Fibroblast of lung (primary cell): Measurements from ENCODE around the gene TPH2.
A peak's percentile ranks its signal among the peaks of the same experiment; 100 is the strongest.

ENCODE experiments used
- EZH2 ChIP-seq: IDR thresholded peaks from 2 replicates; pipeline ENCODE4 v1.5.1; 2012; ENCODE audit warnings: low read length, control low read depth, mild to moderate bottlenecking; ENCODE audit errors: missing control alignments
- TF ChIP-seq, protein P1 (sequence below), 2 donors: IDR thresholded peaks in 1 of 2; conservative IDR thresholded peaks in 1 of 2; 1 replicate in 1 of 2; 2 replicates in 1 of 2; pipeline ENCODE4 v1.5.1; 2011 to 2012; ENCODE audit warnings: low read length in 2 of 2, control low read depth in 1 of 2, inconsistent platforms in 1 of 2, low read depth in 1 of 2, mild to moderate bottlenecking in 1 of 2

DNA sequence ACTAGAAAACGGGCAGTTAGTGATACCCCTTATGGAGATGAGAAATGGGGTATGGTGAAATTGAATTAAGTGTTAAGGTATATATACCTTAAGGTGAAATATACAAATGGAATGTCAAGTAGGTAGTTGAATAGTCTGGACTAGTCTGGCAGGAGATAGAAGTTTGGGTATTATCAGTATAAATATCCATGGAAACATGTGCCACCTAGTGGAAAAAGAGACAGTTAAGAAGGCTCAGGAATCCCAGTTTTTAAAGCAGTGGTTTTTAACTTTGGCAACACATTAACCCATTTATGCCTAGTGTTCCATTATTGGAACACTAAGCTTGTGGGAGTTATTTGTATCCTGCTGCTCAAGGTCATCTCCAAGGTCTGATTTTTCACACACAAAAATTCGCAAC is 38.6 kb upstream of the TPH2 start:
- TF ChIP-seq, protein P1, sequence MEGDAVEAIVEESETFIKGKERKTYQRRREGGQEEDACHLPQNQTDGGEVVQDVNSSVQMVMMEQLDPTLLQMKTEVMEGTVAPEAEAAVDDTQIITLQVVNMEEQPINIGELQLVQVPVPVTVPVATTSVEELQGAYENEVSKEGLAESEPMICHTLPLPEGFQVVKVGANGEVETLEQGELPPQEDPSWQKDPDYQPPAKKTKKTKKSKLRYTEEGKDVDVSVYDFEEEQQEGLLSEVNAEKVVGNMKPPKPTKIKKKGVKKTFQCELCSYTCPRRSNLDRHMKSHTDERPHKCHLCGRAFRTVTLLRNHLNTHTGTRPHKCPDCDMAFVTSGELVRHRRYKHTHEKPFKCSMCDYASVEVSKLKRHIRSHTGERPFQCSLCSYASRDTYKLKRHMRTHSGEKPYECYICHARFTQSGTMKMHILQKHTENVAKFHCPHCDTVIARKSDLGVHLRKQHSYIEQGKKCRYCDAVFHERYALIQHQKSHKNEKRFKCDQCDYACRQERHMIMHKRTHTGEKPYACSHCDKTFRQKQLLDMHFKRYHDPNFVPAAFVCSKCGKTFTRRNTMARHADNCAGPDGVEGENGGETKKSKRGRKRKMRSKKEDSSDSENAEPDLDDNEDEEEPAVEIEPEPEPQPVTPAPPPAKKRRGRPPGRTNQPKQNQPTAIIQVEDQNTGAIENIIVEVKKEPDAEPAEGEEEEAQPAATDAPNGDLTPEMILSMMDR (conservative IDR thresholded peaks at IDR 0.05 in 1 of 2, IDR thresholded peaks at IDR 0.05 in 1 of 2; ENCODE audit: low read depth in 1 of 2, low read length in 2 of 2), result peak in 1 of 2 donors; percentile 40
- TF ChIP-seq EZH2, result no peak
